Thoracic aorta (tissue), 2 donors: ENCODE data around the gene UTS2R. TPM values are rescaled to one million over a fixed set of nuclear protein-coding genes. Genes with fewer than 3 reads are reported as not detected.
A peak's percentile ranks its signal among the peaks of the same experiment; 100 is the strongest.
"Not testable (repeated sequence)": the region's sequence is repeated elsewhere in the genome, so short reads cannot be mapped to it uniquely, and the experiment has no call there.

Source experiments
- ATAC-seq: fragments of 150-250 bp; one replicate; pipeline ENCODE4 v1.8.0; 2017; ENCODE audit warnings: low read depth; ENCODE audit not compliant: insufficient number of reproducible peaks, low FRiP score
- DNase-seq: peaks from one replicate; pipeline ENCODE4 v3.0.0-alpha.2; 2020; ENCODE audit warnings: low spot score
- H3K27ac ChIP-seq, 2 donors: fragments of 200-600 bp; sonication (generic); 1 replicate in 1 of 2; 2 replicates in 1 of 2; pipeline ENCODE4 v1.5.1; 2016; ENCODE audit warnings: mild to moderate bottlenecking in 2 of 2, moderate library complexity in 2 of 2
- H3K27me3 ChIP-seq: fragments of 200-600 bp; sonication (generic); replicated peaks from 2 replicates; pipeline ENCODE4 v1.6.0; 2016; ENCODE audit warnings: mild to moderate bottlenecking; ENCODE audit not compliant: insufficient read depth
- H3K36me3 ChIP-seq: fragments of 200-600 bp; sonication (generic); one replicate; pipeline ENCODE4 v1.5.1; 2016
- H3K4me1 ChIP-seq, 2 donors: fragments of 200-600 bp; sonication (generic); 1 replicate in 1 of 2; 2 replicates in 1 of 2; pipeline versions ENCODE4 v1.5.1 to v1.6.0; 2016; ENCODE audit warnings: low read depth in 2 of 2, mild to moderate bottlenecking in 1 of 2; ENCODE audit not compliant: control insufficient read depth in 1 of 2
- H3K4me3 ChIP-seq: fragments of 200-600 bp; sonication (generic); 2 replicates; pipeline ENCODE4 v1.5.1; 2016; ENCODE audit warnings: mild to moderate bottlenecking
- H3K9me3 ChIP-seq: fragments of 200-600 bp; sonication (generic); 2 replicates; pipeline ENCODE4 v1.5.1; 2016
- CTCF ChIP-seq: fragments of 200-600 bp; sonication (generic); IDR thresholded peaks from one replicate; pipeline ENCODE4 v1.5.1; 2019; ENCODE audit warnings: antibody characterized with exemption
- total RNA-seq, 2 donors: library from RNA; depleted of rRNA; stranded (reverse); fragments of >200 nt; gene quantifications; one replicate each; pipeline versions ENCODE4 v1.1.0 to v1.2.3, GENCODE V29; 2016

Gene UTS2R
- total RNA-seq, 2 donors from 2014 or later = 0.27 TPM; not detected in 1

GRCh38 chr17:82410014-82410716 is 38.6 kb downstream of the UTS2R start:
- Histone ChIP-seq H3K9me3 (no peaks in the 10 kb centered on the region), H3K4me3 (no peak overlapping the region), H3K27ac (no peak overlapping the region), H3K36me3 (peaks cover 3% of the 10 kb centered on the region), H3K4me1 (no peaks in the 10 kb centered on the region), H3K27me3 (no peaks in the 10 kb centered on the region)
- DNase-seq (no peak), ATAC-seq (no peak)
- TF ChIP-seq CTCF = no peak

- Histone ChIP-seq H3K4me1 (no peaks in the 10 kb centered on the region), H3K36me3 (peaks cover 3% of the 10 kb centered on the region), H3K27ac (no peak overlapping the region), H3K4me3 (no peak overlapping the region), H3K9me3 (no peaks in the 10 kb centered on the region), H3K27me3 (no peaks in the 10 kb centered on the region)
- no peak for TF ChIP-seq CTCF
- DNase-seq (no peak), ATAC-seq (no peak)
Observed at GRCh38 chr17:82411396-82412053, 40.0 kb downstream of the UTS2R start.

- not testable (repeated sequence) for H3K36me3 ChIP-seq, H3K27ac ChIP-seq, H3K4me3 ChIP-seq, DNase-seq, ATAC-seq, H3K9me3 ChIP-seq, H3K4me1 ChIP-seq, H3K27me3 ChIP-seq
Observed at GRCh38 chr17:82412081-82412480, 40.5 kb downstream of the UTS2R start.

- Histone ChIP-seq H3K36me3 (peaks cover 3% of the 10 kb centered on the region), H3K9me3 (no peaks in the 10 kb centered on the region), H3K27ac (no peak overlapping the region), H3K4me3 (no peak overlapping the region), H3K27me3 (no peaks in the 10 kb centered on the region), H3K4me1 (peaks cover 4% of the 10 kb centered on the region in 2 donors)
- TF ChIP-seq CTCF = no peak
- DNase-seq (no peak), ATAC-seq (no peak)
Observed at GRCh38 chr17:82412535-82413520, 41.3 kb downstream of the UTS2R start.

- TF ChIP-seq CTCF = peak; percentile 78
- H3K27ac ChIP-seq = no peak overlapping the region
- ATAC-seq = no peak
Observed at GRCh38 chr17:82414548-82415281, 43.1 kb downstream of the UTS2R start.

More at GRCh38 chr17:82414548-82415281, 43.1 kb downstream of the UTS2R start:
- no peaks in the 10 kb centered on the region for H3K36me3 ChIP-seq
- H3K4me3 ChIP-seq = peak overlapping the region; percentile 23
- peaks cover 8 to 14% of the 10 kb centered on the region in 2 donors for H3K4me1 ChIP-seq
- no peaks in the 10 kb centered on the region for H3K27me3 ChIP-seq
- H3K9me3 ChIP-seq = no peaks in the 10 kb centered on the region
- DNase-seq = no peak
